Common myeloid progenitor, CD34-positive (primary cell): ENCODE measurements around the gene HDLBP.

Experiments used
- CTCF ChIA-PET: fragments of 350-600 bp; sonication (Branson Sonifier 250); formaldehyde crosslinking; loops from one replicate; lab custom pipeline; 2021; ENCODE audit warnings: antibody characterized with exemption; lab: Charles Lee
- POLR2A ChIA-PET: fragments of 350-600 bp; sonication (Branson Sonifier 250); formaldehyde crosslinking; loops from one replicate; lab custom pipeline; 2021; ENCODE audit warnings: antibody characterized with exemption; lab: Charles Lee
- DNase-seq, 3 donors: peaks; one replicate each; pipeline versions ENCODE4 v3.0.0 to v3.0.0-alpha.2; 2013
- H3K27ac ChIP-seq, 2 experiments: 1 replicate in 1 of 2; 2 replicates in 1 of 2; pipeline ENCODE4 v1.7.0; 2013; ENCODE audit warnings: inconsistent platforms in 2 of 2, low read length in 2 of 2, mild to moderate bottlenecking in 2 of 2, low read depth in 1 of 2, moderate library complexity in 1 of 2; ENCODE audit not compliant: severe bottlenecking in 2 of 2, insufficient read depth in 1 of 2, poor library complexity in 1 of 2
- H3K27me3 ChIP-seq, 5 experiments: replicated peaks in 2 of 5; 1 replicate in 3 of 5; 2 replicates in 2 of 5; pipeline versions ENCODE4 v1.6.1 to v1.7.0; 2013; ENCODE audit warnings: low read length in 4 of 5, mild to moderate bottlenecking in 2 of 5, moderate library complexity in 2 of 5, inconsistent platforms in 1 of 5; ENCODE audit not compliant: insufficient read depth in 5 of 5, control insufficient read depth in 4 of 5
- H3K36me3 ChIP-seq, 4 experiments: 1 replicate in 2 of 4; 2 replicates in 2 of 4; pipeline versions ENCODE4 v1.6.1 to v1.7.0; 2013; ENCODE audit warnings: low read length in 3 of 4, control low read depth in 1 of 4, mild to moderate bottlenecking in 1 of 4; ENCODE audit not compliant: control insufficient read depth in 4 of 4, insufficient read depth in 4 of 4
- H3K4me1 ChIP-seq, 4 experiments: 1 replicate in 3 of 4; 2 replicates in 1 of 4; pipeline versions ENCODE4 v1.6.1 to v1.7.1; 2013; ENCODE audit warnings: low read length in 3 of 4, mild to moderate bottlenecking in 3 of 4, control low read depth in 1 of 4, inconsistent platforms in 1 of 4, moderate library complexity in 1 of 4; ENCODE audit not compliant: control insufficient read depth in 4 of 4, insufficient read depth in 4 of 4; ENCODE audit errors: control extremely low read depth in 1 of 4
- H3K4me3 ChIP-seq, 7 experiments: 1 replicate in 4 of 7; 2 replicates in 3 of 7; pipeline versions ENCODE4 v1.5.1 to v1.7.0; 2013; ENCODE audit warnings: mild to moderate bottlenecking in 7 of 7, low read length in 6 of 7, moderate library complexity in 6 of 7, inconsistent platforms in 2 of 7, low read depth in 2 of 7, control low read depth in 1 of 7; ENCODE audit not compliant: insufficient read depth in 4 of 7, control insufficient read depth in 1 of 7; ENCODE audit errors: extremely low read depth in 1 of 7
- H3K9me3 ChIP-seq, 5 experiments: 1 replicate in 4 of 5; 2 replicates in 1 of 5; pipeline versions ENCODE4 v1.6.1 to v1.7.1; 2013; ENCODE audit warnings: low read length in 4 of 5, mild to moderate bottlenecking in 2 of 5, inconsistent platforms in 1 of 5, low read depth in 1 of 5, moderate library complexity in 1 of 5; ENCODE audit not compliant: control insufficient read depth in 4 of 5, insufficient read depth in 2 of 5; ENCODE audit errors: control extremely low read depth in 1 of 5
- WGBS: methylation state at CpG from one replicate; pipeline ENCODE4 v1.1.5; 2013; ENCODE audit not compliant: insufficient coverage; 5-methylcytosine and 5-hydroxymethylcytosine counted together

The HDLBP gene

GRCh38 chr2:241350530-241350877 lies 35.0 kb upstream of the HDLBP start:
- no peaks in the 10 kb centered on the region for H3K9me3 ChIP-seq
- H3K36me3 ChIP-seq: peaks cover 35 to 82% (median 61%) of the 10 kb centered on the region in 4 experiments
- ChIA-PET POLR2A (no interaction called here), CTCF (interaction anchor here (1.0 to 1.6 kb wide), 4 partner anchors 8 to 60 kb away, joined by 3 to 4 read pairs (median 3); no protein-coding TSS in a partner anchor)
- H3K4me3 ChIP-seq: no peak overlapping the region
- 100% methylated on average over 1 of the region's 2 CpGs for WGBS
- H3K27me3 ChIP-seq: no peaks in the 10 kb centered on the region
- no peak overlapping the region for H3K27ac ChIP-seq
- no peak for DNase-seq
- peaks cover 0 to 6% (median 0%) of the 10 kb centered on the region in 4 experiments for H3K4me1 ChIP-seq

- POLR2A ChIA-PET: no interaction called here
- Histone ChIP-seq H3K27me3 (no peaks in the 10 kb centered on the region), H3K9me3 (no peaks in the 10 kb centered on the region), H3K27ac (no peak overlapping the region), H3K4me1 (peaks cover 0 to 2% (median 0%) of the 10 kb centered on the region in 4 experiments), H3K36me3 (peaks cover 39 to 88% (median 66%) of the 10 kb centered on the region in 4 experiments), H3K4me3 (no peak overlapping the region)
- CTCF ChIA-PET: interaction anchor here (1.4 to 1.6 kb wide), 3 partner anchors 7 to 22 kb away, joined by 3 to 4 read pairs (median 3); no protein-coding TSS in a partner anchor
- WGBS: 97% methylated on average over 8 of the region's 8 CpGs
- DNase-seq: no peak
Measured at GRCh38 chr2:241349941-241350340, 34.5 kb upstream of the HDLBP start.

- no peak for DNase-seq
- CTCF ChIA-PET: interaction anchor here (1.1 kb wide), 2 partner anchors 10 to 33 kb away, joined by 3 read pairs; no protein-coding TSS in a partner anchor
- Histone ChIP-seq H3K36me3 (peaks cover 36 to 92% (median 66%) of the 10 kb centered on the region in 4 experiments), H3K4me1 (peaks cover 0 to 3% (median 0%) of the 10 kb centered on the region in 4 experiments), H3K9me3 (no peaks in the 10 kb centered on the region), H3K4me3 (no peak overlapping the region), H3K27me3 (no peaks in the 10 kb centered on the region), H3K27ac (no peak overlapping the region)
- POLR2A ChIA-PET: interaction anchor here (0.6 kb wide), 1 partner anchor 27 kb away, joined by 3 read pairs; no protein-coding TSS in a partner anchor
- 90% methylated on average over 8 of the region's 9 CpGs for WGBS
Measured at GRCh38 chr2:241344925-241345651, 29.6 kb upstream of the HDLBP start.

GRCh38 chr2:241340631-241341163 lies 25.2 kb upstream of the HDLBP start:
- Histone ChIP-seq H3K4me1 (peaks cover 0 to 3% (median 0%) of the 10 kb centered on the region in 4 experiments), H3K27me3 (no peaks in the 10 kb centered on the region), H3K36me3 (peaks cover 27 to 85% (median 64%) of the 10 kb centered on the region in 4 experiments), H3K27ac (no peak overlapping the region), H3K4me3 (no peak overlapping the region), H3K9me3 (no peaks in the 10 kb centered on the region)
- ChIA-PET POLR2A (interaction anchor here (0.9 kb wide), 1 partner anchor 26 kb away, joined by 3 read pairs; the partner anchor contains the start of gene HDLBP), CTCF (no interaction called here)
- no peak for DNase-seq
- WGBS: 95% methylated on average over 2 of the region's 3 CpGs

DNA sequence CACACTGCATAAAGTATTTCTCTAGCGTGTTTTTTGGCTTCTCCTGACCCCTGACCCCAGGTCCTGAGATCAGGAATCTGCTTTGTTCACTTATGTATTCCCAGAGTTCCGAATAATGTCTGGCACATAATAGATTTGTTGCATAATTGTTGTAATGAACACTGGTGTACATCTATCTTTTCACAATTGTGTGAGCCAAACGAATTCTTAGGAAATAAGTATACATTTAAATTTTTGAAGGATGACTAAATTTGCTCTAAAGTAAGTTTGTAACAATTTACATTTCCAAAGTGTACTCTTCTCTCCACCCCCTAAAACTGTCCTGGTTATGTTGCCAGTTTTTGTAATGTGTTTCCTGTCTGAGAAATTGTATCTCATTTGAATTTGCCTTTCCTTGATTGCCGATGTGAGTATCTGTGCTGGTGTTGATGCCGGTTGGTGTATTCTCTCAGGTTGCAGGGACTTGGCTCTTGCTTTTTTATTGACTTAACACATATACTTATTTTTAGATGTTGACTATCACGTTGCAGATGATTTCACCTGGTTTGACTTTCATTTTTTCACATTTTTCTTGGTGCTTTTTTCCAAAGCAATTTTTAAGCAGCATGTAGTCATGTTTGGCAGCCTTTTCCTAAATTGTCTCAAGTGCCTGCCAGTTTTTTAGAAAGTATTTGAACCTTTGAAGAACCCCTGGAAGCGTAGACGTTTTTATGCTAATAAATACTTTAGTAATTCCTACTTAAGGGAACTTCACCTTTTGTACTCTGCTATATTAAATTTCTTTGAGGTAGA lies 24.6 kb upstream of the HDLBP start:
- peaks cover 30 to 85% (median 61%) of the 10 kb centered on the region in 4 experiments for H3K36me3 ChIP-seq
- H3K4me3 ChIP-seq: no peak overlapping the region
- POLR2A ChIA-PET: interaction anchor here (0.9 kb wide), 1 partner anchor 25 kb away, joined by 3 read pairs; the partner anchor contains the start of gene HDLBP
- CTCF ChIA-PET: interaction anchor here (0.7 kb wide), 1 partner anchor 21 kb away, joined by 3 read pairs; no protein-coding TSS in a partner anchor
- H3K27me3 ChIP-seq: no peaks in the 10 kb centered on the region
- WGBS: 93% methylated on average over 2 of the region's 8 CpGs
- H3K9me3 ChIP-seq: no peaks in the 10 kb centered on the region
- peaks cover 0 to 3% (median 0%) of the 10 kb centered on the region in 4 experiments for H3K4me1 ChIP-seq
- DNase-seq: no peak
- H3K27ac ChIP-seq: no peak overlapping the region

DNA sequence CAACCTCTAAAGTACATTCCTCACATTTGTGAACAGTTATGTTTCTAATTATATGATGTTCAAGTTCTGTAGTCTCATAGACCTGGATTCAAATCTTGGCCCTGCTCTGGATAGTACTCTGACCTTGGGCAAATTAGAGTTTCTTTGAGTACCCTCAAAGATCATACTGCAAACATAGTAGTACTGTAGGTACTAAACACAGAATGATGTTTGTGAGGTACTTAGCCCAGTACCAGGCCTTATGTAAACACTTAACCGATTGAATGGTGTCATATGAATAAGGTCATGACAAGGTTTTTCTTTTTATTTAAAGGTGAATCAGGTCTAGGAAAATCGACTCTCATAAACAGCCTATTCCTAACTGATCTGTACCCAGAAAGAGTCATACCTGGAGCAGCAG lies 19.3 kb upstream of the HDLBP start:
- H3K27me3 ChIP-seq: no peaks in the 10 kb centered on the region
- ChIA-PET POLR2A (no interaction called here), CTCF (interaction anchor here (0.9 kb wide), 1 partner anchor 11 kb away, joined by 3 read pairs; no protein-coding TSS in a partner anchor)
- 100% methylated on average over 1 of the region's 2 CpGs for WGBS
- H3K27ac ChIP-seq: no peak overlapping the region
- H3K36me3 ChIP-seq: peaks cover 19 to 71% (median 44%) of the 10 kb centered on the region in 4 experiments
- no peak overlapping the region for H3K4me3 ChIP-seq
- DNase-seq: no peak
- H3K4me1 ChIP-seq: no peaks in the 10 kb centered on the region
- no peaks in the 10 kb centered on the region for H3K9me3 ChIP-seq
